ENCODE measurements around the gene APBA1. TPM values are rescaled to one million over a fixed set of nuclear protein-coding genes. Genes with fewer than 3 reads are reported as not detected.

Gene APBA1
- total and polyA plus RNA-seq, 7 donors, result 0.23 to 4.2 (median 0.81) TPM

DNA sequence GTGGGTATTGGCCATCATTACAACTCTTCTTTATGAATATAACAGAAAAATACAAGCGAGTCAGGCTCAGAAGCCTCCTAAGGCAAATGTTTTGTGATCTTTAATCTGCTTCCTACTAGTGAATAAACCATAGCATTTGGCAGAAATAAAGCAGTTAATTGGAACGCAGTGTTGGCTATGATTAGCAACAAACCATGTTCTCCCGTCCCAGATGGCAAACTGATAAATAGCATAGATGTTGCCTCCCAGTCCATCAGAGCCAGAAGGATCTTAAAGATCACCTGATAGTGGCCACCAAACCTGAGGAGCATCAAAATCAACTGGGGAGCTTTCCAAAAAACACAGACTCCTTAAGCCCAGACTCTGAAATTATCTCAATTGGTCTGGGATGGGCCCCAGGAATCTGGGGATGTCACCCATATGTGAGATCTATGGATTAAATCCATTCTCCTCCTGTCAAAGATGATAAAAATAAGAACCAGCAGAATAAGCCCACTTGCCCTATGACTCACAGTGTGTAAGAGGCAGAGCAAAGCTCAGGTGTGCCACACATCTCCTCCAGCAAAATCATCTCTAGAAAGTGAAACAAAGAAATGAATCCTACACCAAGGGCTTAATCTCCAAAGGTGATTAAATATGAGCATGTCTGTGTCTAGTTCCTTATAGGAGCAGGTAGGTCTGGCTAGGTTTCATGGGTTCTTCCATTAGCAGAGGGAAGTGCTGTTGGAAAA, 50.3 kb downstream of the APBA1 start:
- Histone ChIP-seq H3K27me3 (ENCODE audit: insufficient read depth in 3 of 3, low read length in 2 of 3) (no peaks in the 10 kb centered on the region), H3K27ac (no peak overlapping the region), H3K36me3 (ENCODE audit: insufficient read depth in 1 of 2, low read depth in 1 of 2) (no peaks in the 10 kb centered on the region), H3K4me3 (no peak overlapping the region), H3K9me3 (no peaks in the 10 kb centered on the region), H3K4me1 (no peaks in the 10 kb centered on the region)
- TF ChIP-seq, protein P1, sequence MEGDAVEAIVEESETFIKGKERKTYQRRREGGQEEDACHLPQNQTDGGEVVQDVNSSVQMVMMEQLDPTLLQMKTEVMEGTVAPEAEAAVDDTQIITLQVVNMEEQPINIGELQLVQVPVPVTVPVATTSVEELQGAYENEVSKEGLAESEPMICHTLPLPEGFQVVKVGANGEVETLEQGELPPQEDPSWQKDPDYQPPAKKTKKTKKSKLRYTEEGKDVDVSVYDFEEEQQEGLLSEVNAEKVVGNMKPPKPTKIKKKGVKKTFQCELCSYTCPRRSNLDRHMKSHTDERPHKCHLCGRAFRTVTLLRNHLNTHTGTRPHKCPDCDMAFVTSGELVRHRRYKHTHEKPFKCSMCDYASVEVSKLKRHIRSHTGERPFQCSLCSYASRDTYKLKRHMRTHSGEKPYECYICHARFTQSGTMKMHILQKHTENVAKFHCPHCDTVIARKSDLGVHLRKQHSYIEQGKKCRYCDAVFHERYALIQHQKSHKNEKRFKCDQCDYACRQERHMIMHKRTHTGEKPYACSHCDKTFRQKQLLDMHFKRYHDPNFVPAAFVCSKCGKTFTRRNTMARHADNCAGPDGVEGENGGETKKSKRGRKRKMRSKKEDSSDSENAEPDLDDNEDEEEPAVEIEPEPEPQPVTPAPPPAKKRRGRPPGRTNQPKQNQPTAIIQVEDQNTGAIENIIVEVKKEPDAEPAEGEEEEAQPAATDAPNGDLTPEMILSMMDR (IDR thresholded peaks at IDR 0.05), result no peak
- ATAC-seq (no peak), DNase-seq (no peak)
- WGBS, 3 donors, result 29 to 45% (median 36%) methylated on average over 3 of the region's 3 CpGs
- intact Hi-C loops (cut with DNase I), result no loop called here

- H3K4me3 ChIP-seq, result no peak overlapping the region
- 90 to 94% (median 92%) methylated on average over 8 of the region's 8 CpGs for WGBS, 3 donors
- ATAC-seq (no peak), DNase-seq (no peak)
- no peaks in the 10 kb centered on the region for H3K27me3 ChIP-seq (ENCODE audit: insufficient read depth in 3 of 3, low read length in 2 of 3)
- no peak overlapping the region for H3K27ac ChIP-seq
- H3K4me1 ChIP-seq, result no peaks in the 10 kb centered on the region
- H3K9me3 ChIP-seq, result no peaks in the 10 kb centered on the region
- TF ChIP-seq, protein P1 (IDR thresholded peaks at IDR 0.05), result no peak
- H3K36me3 ChIP-seq (ENCODE audit: insufficient read depth in 1 of 2, low read depth in 1 of 2), result no peaks in the 10 kb centered on the region
- intact Hi-C loops (cut with DNase I), result no loop called here
Observed at GRCh38 chr9:69620731-69621130, 51.4 kb downstream of the APBA1 start.

DNA sequence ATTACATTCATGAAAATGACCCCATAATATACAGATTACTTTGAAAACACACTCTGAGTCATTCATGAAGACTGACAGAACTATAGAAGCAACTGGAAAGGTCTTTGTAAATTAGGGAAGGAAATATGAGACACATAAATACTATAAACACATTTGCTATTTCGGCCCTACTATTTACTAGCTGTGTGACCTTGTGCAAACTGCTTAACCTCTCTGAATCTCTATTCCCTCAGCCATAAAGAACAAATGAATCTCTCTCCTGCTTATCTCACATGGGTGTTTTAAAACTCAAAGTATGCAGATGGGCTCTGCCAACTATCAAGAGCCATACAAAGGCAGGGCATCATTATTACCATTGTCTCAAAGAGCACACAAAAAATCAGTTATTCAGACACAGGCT, 52.9 kb downstream of the APBA1 start:
- no peak for DNase-seq
- TF ChIP-seq, protein P1 (IDR thresholded peaks at IDR 0.05), result no peak
- Histone ChIP-seq H3K27ac (no peak overlapping the region), H3K4me3 (no peak overlapping the region), H3K4me1 (no peaks in the 10 kb centered on the region), H3K27me3 (ENCODE audit: insufficient read depth in 3 of 3, low read length in 2 of 3) (no peaks in the 10 kb centered on the region), H3K36me3 (ENCODE audit: insufficient read depth in 1 of 2, low read depth in 1 of 2) (no peaks in the 10 kb centered on the region), H3K9me3 (no peaks in the 10 kb centered on the region)
- ATAC-seq, result no peak
- intact Hi-C loops (cut with DNase I), result no loop called here
- 71 to 90% (median 77%) methylated on average over 1 of the region's 1 CpG for WGBS, 3 donors

GRCh38 chr9:69617006-69617405, 55.2 kb downstream of the APBA1 start:
- no peaks in the 10 kb centered on the region for H3K36me3 ChIP-seq (ENCODE audit: insufficient read depth in 1 of 2, low read depth in 1 of 2)
- TF ChIP-seq, protein P1 (IDR thresholded peaks at IDR 0.05), result no peak
- H3K27me3 ChIP-seq (ENCODE audit: insufficient read depth in 3 of 3, low read length in 2 of 3), result no peaks in the 10 kb centered on the region
- H3K4me3 ChIP-seq, result no peak overlapping the region
- intact Hi-C loops (cut with DNase I), result no loop called here
- no peaks in the 10 kb centered on the region for H3K4me1 ChIP-seq
- DNase-seq (no peak), ATAC-seq (no peak)
- H3K9me3 ChIP-seq, result no peaks in the 10 kb centered on the region
- no peak overlapping the region for H3K27ac ChIP-seq

DNA sequence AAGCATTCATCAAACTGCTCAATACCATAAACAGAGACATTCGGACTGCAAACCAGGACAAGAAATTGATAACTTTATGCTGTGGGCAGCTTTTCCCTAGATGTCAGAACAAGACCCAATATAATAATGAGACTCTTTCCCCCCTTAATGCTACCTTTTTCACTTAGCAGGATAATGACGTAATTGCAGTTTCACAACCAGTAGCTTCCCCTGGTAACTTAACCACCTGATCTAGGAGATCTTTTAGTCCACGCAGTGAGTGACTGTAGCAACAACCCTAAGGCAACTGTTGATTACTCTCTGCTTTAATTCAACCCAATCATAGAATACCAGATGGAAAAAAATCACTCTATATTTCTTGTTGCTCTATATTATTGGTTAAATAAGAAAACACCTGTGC, 56.3 kb downstream of the APBA1 start:
- no peak for ATAC-seq
- WGBS, 3 donors, result 95 to 99% (median 97%) methylated on average over 3 of the region's 3 CpGs
- Histone ChIP-seq H3K4me3 (no peak overlapping the region), H3K27me3 (ENCODE audit: insufficient read depth in 3 of 3, low read length in 2 of 3) (no peaks in the 10 kb centered on the region), H3K4me1 (no peaks in the 10 kb centered on the region), H3K36me3 (ENCODE audit: insufficient read depth in 1 of 2, low read depth in 1 of 2) (no peaks in the 10 kb centered on the region), H3K27ac (no peak overlapping the region), H3K9me3 (no peaks in the 10 kb centered on the region)
- TF ChIP-seq, protein P1 (IDR thresholded peaks at IDR 0.05), result no peak
- DNase-seq, result no peak
- intact Hi-C loops (cut with DNase I), result no loop called here

Measured in psoas muscle (tissue), 8 donors.